Hepatocyte (in vitro differentiated cells): ENCODE measurements around the gene DCAF15.

Experiments
- CTCF ChIP-seq: fragments of 200-600 bp; sonication (generic); IDR thresholded peaks from 2 replicates; pipeline ENCODE4 v1.5.1; 2016; ENCODE audit warnings: antibody characterized with exemption, mild to moderate bottlenecking; ENCODE audit not compliant: poor library complexity
- EZH2phosphoT487 ChIP-seq: fragments of 200-600 bp; sonication (generic); IDR thresholded peaks from one replicate; pipeline ENCODE4 v1.6.1; 2018; ENCODE audit warnings: antibody characterized with exemption, mild to moderate bottlenecking, low read depth, moderate library complexity; ENCODE audit not compliant: unreplicated experiment, severe bottlenecking

- TF ChIP-seq CTCF (no peak), EZH2phosphoT487 (no peak)
These were observed 13.8 kb downstream of the DCAF15 start for GRCh38 chr19:13965926-13966683.
